Rectal smooth muscle tissue (tissue), 1 donor: ENCODE data around the gene CENPU.
"Not testable (repeated sequence)": the region's sequence is repeated elsewhere in the genome, so short reads cannot be mapped to it uniquely, and the experiment has no call there.

Source experiments
- H3K27ac ChIP-seq: one replicate; pipeline ENCODE4 v1.7.0; 2013; ENCODE audit warnings: low read depth, low read length, inconsistent platforms
- H3K27me3 ChIP-seq: one replicate; pipeline ENCODE4 v1.7.0; 2013; ENCODE audit warnings: low read length; ENCODE audit not compliant: control insufficient read depth, insufficient read depth
- H3K36me3 ChIP-seq: one replicate; pipeline ENCODE4 v1.7.0; 2013; ENCODE audit warnings: low read length; ENCODE audit not compliant: control insufficient read depth, insufficient read depth
- H3K4me1 ChIP-seq: one replicate; pipeline ENCODE4 v1.7.0; 2013; ENCODE audit warnings: low read length; ENCODE audit not compliant: control insufficient read depth, insufficient read depth
- H3K4me3 ChIP-seq: one replicate; pipeline ENCODE4 v1.7.0; 2013; ENCODE audit warnings: low read length
- H3K9ac ChIP-seq: one replicate; pipeline ENCODE4 v1.7.0; 2013; ENCODE audit warnings: low read length

The CENPU gene

DNA sequence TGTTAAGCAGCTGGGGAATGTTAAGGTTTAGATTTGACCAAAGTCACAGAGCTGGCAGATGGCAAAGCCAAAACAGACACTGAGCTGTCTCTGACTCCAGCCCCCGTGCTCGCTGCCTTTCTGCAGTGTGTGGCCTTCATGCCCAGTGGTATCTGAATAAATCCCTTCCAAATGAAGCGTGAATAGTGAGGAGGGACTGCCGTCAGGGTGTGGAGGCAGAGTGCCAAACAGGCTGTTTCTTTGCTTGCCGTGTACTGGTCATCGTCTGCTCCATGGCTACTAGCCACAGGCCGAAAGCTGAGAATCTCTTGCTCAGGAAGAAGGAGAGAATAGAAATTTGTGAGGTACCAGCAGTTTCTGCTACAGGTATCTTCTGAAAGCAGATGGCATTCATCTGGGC is 64.6 kb downstream of the CENPU start:
- H3K4me1 ChIP-seq: no peaks in the 10 kb centered on the region
- H3K27ac ChIP-seq: no peak overlapping the region
- H3K27me3 ChIP-seq: no peaks in the 10 kb centered on the region
- H3K36me3 ChIP-seq: peaks cover 15% of the 10 kb centered on the region
- no peak overlapping the region for H3K4me3 ChIP-seq
- no peak overlapping the region for H3K9ac ChIP-seq

DNA sequence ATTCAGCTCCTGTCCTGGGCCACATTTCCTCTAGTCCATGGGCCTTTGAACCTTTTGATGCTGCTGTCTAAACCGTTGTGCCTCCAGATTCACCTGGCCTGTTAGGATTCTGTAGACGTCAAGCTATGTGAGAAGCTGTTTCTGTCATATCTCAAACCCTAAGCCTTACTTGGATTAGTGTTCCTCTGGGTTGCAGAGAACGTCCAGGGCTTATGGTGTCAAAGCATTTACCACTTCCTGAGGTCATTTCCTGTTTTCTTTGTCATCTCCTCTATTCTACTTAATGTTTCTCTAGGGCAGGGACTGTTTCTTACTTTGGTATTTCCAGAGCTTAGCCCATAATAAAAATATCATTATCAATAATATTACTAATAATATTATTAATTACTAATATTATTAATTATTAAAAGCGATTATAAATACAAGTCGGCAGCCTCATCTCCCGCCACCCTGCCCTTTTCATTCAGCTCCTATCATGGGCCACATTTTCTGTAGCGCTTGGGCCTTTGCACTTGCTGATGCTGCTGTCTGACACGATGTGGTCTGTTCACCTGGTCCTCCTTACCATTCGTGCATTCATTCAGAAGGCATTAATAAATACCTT is 65.3 kb downstream of the CENPU start:
- Histone ChIP-seq H3K4me1 (no peaks in the 10 kb centered on the region), H3K9ac (no peak overlapping the region), H3K27me3 (no peaks in the 10 kb centered on the region), H3K36me3 (peaks cover 9% of the 10 kb centered on the region), H3K4me3 (no peak overlapping the region), H3K27ac (no peak overlapping the region)

DNA sequence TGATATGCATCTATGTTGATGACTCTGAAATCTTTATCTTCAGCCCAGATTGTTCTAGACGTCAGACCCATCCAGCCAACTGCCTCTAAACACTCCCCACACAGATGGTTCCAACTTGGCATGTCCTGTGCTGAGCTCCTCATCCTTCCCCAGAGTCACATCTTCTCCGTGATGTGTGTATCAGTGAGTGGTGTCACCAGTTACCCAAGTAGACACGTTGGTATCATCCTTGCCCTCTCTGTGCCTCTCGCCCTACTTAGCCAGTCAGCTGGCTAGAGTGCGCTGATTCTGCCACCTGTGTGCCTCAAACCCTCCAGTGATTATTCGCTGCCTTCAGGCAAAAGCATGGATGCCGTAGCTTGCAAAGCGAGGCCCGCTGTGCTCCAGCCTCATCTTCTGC is 65.8 kb downstream of the CENPU start:
- Histone ChIP-seq H3K9ac (no peak overlapping the region), H3K36me3 (peaks cover 8% of the 10 kb centered on the region), H3K4me1 (no peaks in the 10 kb centered on the region), H3K27me3 (no peaks in the 10 kb centered on the region), H3K27ac (no peak overlapping the region), H3K4me3 (no peak overlapping the region)

DNA sequence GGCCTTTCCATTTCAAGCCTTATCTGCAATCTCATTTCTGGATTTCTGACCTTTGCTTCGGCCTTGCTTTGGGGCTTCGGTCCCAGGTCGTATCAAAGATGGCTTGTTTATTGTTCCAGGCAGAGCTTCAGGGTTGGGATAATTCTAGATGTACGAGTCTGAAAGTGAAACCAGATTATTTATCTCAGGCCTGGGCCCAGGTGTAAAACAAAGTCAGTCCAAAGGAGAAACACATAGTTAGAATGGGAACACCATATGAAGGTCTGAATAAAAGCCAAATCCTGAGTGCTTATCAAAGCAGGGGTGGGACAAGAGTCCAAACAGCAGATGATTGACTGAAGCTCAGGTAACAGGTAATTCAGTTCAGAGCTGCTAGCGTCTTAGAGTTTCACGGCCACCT is 67.2 kb downstream of the CENPU start:
- H3K27ac ChIP-seq: no peak overlapping the region
- H3K27me3 ChIP-seq: no peaks in the 10 kb centered on the region
- H3K4me1 ChIP-seq: no peaks in the 10 kb centered on the region
- no peak overlapping the region for H3K9ac ChIP-seq
- H3K4me3 ChIP-seq: no peak overlapping the region
- peaks cover 8% of the 10 kb centered on the region for H3K36me3 ChIP-seq

DNA sequence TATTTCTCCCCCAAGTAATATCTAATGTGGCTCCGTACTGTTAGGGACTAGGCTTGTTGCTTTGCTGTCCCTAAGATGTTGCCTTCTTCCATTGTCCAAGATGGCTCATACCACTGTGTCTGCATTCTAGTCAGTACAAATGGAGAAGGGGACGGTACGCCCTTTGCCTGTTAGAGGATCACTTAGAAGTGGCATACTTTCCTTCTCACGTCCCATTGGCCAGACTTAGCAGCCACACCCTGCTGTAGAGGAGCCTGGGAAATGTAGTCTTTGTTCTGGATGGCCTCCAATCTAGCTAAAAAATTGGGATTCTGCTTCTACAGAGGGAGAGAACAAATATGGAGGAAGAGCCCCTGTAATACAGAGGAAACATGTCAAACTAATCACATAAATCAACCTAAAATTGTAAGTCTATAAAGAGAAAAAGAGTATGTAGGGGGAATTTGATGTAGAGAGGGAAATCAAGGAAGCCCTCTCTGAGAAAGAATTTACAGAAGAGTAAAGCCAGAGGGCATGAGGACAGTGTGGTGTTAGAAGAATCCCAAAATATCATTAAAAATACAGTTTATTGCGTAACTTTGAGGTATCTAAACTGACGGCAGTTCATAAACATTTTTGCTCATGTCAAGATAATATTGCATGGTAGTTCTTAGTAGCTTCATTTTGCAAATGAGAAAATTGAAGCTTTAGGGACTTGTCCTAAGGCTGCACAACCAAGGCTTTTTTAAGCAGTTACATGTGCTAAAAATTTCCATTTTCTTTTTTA is 69.3 kb downstream of the CENPU start:
- H3K27ac ChIP-seq: no peak overlapping the region
- H3K4me3 ChIP-seq: no peak overlapping the region
- H3K27me3 ChIP-seq: no peaks in the 10 kb centered on the region
- H3K36me3 ChIP-seq: peaks cover 4% of the 10 kb centered on the region
- no peaks in the 10 kb centered on the region for H3K4me1 ChIP-seq
- no peak overlapping the region for H3K9ac ChIP-seq

DNA sequence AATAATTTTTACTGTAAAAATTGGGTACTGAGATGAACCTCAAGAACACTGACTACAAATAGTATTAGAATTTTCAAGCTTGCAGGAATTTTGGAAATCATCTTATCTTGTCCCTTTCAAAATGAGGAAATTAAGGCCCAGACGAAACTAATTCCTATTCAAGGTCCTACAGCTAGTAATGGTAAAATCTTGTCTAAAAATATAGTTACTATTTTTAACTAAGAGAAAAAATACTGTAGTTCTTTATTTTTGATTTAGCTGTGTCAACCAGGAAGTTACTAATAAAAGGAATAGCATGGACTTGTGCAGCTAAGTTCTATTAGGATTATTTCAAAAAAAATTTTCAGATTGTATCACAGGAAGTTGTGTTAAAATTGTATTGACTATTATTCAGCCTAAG is 71.7 kb downstream of the CENPU start:
- H3K4me1 ChIP-seq: no peaks in the 10 kb centered on the region
- no peaks in the 10 kb centered on the region for H3K27me3 ChIP-seq
- no peak overlapping the region for H3K9ac ChIP-seq
- no peak overlapping the region for H3K27ac ChIP-seq
- no peaks in the 10 kb centered on the region for H3K36me3 ChIP-seq
- no peak overlapping the region for H3K4me3 ChIP-seq

DNA sequence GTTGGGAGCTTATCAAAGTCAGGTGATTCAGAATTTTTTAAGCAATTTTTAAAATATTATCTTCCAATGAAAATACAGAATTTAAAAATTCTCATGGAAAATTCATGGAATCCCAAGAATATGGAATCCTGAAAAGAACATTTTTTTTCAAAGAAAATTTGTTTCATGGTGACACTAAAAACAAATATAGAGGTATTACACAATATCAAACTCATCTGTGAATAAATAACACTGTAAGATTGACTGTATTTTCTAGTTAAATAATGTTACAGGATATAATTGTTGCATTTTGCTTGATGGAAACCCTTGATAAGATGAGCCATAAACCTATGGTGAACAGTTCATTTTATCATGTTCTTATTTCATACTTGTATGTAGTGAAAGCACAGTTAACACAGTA is 72.9 kb downstream of the CENPU start:
- H3K4me3 ChIP-seq: no peak overlapping the region
- no peak overlapping the region for H3K27ac ChIP-seq
- H3K36me3 ChIP-seq: no peaks in the 10 kb centered on the region
- no peak overlapping the region for H3K9ac ChIP-seq
- no peaks in the 10 kb centered on the region for H3K4me1 ChIP-seq
- no peaks in the 10 kb centered on the region for H3K27me3 ChIP-seq

DNA sequence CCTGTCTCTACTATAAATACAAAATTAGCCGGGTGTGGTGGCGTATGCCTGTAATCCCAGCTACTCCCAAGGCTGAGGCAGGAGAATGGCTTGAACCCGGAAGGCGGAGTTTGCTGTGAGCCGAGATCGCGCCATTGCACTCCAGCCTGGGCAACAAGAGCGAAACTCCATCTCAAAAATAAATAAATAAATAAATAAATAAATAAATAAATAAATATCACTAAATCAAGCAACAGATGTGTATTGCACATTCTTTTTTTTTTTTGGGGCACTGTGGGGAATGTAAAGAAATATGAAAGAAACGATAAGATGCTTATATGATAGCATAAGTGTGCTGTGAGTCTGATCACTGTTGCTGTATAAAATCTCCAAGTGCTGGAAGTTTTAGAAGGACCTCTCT is 76.1 kb downstream of the CENPU start:
- not testable (repeated sequence) for H3K4me3 ChIP-seq, H3K27me3 ChIP-seq, H3K36me3 ChIP-seq, H3K9ac ChIP-seq, H3K27ac ChIP-seq, H3K4me1 ChIP-seq

DNA sequence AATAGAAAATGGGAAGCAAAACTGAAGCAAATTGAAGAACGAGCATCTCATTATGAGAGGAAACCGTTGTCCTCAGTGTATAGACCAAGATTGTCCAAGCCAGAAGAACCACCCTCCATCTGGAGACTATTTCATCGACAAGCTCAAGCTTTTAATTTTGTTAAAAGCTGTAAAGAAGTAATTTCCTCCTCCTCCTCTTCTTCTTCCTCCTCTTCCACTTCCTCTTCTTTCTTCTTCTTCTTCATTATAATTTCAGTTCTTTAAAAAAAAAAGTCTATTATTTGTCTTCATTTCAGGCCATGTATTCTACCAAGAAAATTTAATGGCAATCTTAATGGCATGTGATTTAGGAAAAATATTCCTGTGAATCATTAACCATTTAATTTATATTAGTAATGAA is 76.8 kb downstream of the CENPU start:
- no peak overlapping the region for H3K9ac ChIP-seq
- no peak overlapping the region for H3K4me3 ChIP-seq
- no peaks in the 10 kb centered on the region for H3K4me1 ChIP-seq
- no peak overlapping the region for H3K27ac ChIP-seq
- H3K36me3 ChIP-seq: no peaks in the 10 kb centered on the region
- H3K27me3 ChIP-seq: no peaks in the 10 kb centered on the region

DNA sequence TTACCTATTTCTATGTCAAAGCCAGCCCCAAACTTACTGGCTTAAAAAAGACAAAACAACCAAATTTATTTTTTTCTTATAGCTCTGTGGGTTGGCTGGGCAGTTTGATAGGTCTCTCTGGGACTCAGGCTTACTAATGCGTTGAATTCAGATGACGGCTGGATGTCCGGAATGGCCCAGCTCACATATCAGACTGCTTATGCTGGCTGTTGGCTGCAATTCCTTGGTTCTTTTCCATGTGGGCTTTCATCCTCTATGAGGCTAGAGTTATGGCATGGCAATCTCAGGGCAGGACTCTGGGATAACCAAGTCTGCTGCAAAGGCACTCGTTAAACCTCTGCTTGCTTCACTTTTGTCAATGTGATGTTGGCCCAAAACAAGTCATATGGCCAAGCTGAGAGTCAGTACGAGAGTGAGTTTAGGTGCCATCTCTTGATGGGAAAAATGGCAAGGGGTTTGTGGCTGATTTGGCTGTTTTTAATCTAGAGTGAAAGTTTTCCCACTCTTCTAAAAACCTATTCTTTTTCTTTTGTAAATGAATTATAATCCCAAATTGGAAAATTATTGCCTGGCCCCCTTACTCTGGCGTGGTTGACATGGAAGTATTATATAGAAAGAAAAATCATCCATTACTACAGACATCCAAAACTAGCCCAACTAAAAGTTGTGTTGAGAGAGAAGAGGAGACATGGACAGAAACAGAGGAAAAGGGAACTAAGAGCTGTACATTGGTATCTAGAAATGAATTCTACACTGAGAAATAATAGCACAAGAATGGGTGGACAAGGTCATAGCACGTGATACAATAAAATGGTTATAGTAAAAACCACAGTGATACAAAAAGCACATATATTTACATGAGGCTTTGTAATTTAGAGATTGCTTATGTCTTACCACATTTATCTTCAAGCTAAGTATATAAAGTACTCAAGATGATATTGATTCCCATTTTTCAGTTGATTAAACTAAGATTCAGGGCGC is 77.7 kb downstream of the CENPU start:
- H3K4me1 ChIP-seq: no peaks in the 10 kb centered on the region
- no peak overlapping the region for H3K9ac ChIP-seq
- H3K4me3 ChIP-seq: no peak overlapping the region
- no peaks in the 10 kb centered on the region for H3K27me3 ChIP-seq
- no peaks in the 10 kb centered on the region for H3K36me3 ChIP-seq
- H3K27ac ChIP-seq: no peak overlapping the region

DNA sequence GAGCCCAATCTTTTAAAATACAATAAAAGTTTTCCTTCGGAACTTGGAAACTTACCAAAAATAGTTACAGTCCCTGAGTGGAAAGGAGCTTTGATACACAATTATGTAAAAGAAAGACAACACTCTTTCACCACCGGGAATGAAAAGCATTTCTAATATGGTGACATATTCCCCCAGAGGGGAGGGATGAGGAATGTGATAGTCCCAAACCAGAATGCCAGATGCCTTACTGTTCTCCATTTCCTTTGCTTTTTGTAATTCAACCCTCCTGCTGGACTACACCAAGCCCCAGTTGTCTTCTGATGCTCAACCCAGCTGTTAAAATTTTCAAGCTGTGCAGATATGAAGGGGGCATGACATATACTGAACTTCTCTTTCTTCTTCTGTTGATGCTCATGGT is 80.2 kb downstream of the CENPU start:
- Histone ChIP-seq H3K36me3 (no peaks in the 10 kb centered on the region), H3K4me3 (no peak overlapping the region), H3K27me3 (no peaks in the 10 kb centered on the region), H3K9ac (no peak overlapping the region), H3K27ac (no peak overlapping the region), H3K4me1 (no peaks in the 10 kb centered on the region)

DNA sequence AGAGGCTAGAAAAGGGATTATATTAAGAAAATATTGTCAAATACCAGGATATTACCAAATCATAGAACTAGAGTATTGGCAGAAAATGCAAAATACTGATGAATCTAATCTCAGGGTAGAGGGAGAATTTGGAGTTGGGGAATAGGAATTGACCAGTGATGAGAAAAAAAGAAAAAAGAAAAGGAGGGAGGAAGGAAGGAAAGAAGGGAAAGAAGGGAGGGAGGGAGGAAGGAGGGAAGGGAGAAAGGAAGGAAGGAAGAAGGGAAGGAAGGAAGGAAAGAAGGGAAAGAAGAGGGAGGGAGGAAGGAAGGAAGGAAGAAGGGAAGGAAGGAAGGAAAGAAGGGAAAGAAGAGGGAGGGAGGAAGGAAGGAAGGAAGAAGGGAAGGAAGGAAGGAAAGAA is 81.2 kb downstream of the CENPU start:
- not testable (repeated sequence) for H3K4me1 ChIP-seq, H3K4me3 ChIP-seq, H3K36me3 ChIP-seq, H3K9ac ChIP-seq, H3K27ac ChIP-seq, H3K27me3 ChIP-seq
